CD14-positive monocyte (primary cell): ENCODE data around the gene PDCD7. TPM values are rescaled to one million over a fixed set of nuclear protein-coding genes. Genes with fewer than 3 reads are reported as not detected.

ENCODE experiments used
- DNase-seq, 3 donors: peaks; one replicate each; pipeline ENCODE4 v3.0.0-alpha.2; 2011 to 2022
- H2AFZ ChIP-seq: 2 replicates; pipeline ENCODE4 v1.6.0; 2012; ENCODE audit warnings: mild to moderate bottlenecking, low read depth, low read length, inconsistent platforms; ENCODE audit not compliant: insufficient read depth, poor library complexity, severe bottlenecking
- H3K27ac ChIP-seq, 2 donors: 1 replicate in 1 of 2; 2 replicates in 1 of 2; pipeline ENCODE4 v1.5.1; 2012 to 2013; ENCODE audit warnings: low read length in 2 of 2, control low read depth in 1 of 2, inconsistent platforms in 1 of 2, low read depth in 1 of 2, mild to moderate bottlenecking in 1 of 2
- H3K27me3 ChIP-seq, 2 donors: one replicate each; pipeline versions ENCODE4 v1.6.0 to v1.6.1; 2011 to 2013; ENCODE audit warnings: low read length in 2 of 2; ENCODE audit not compliant: control insufficient read depth in 2 of 2, insufficient read depth in 2 of 2
- H3K36me3 ChIP-seq, 2 donors: replicated peaks in 1 of 2; 1 replicate in 1 of 2; 2 replicates in 1 of 2; pipeline versions ENCODE4 v1.5.1 to v1.6.1; 2012 to 2013; ENCODE audit warnings: low read length in 2 of 2, control low read depth in 1 of 2, inconsistent platforms in 1 of 2, mild to moderate bottlenecking in 1 of 2; ENCODE audit not compliant: insufficient read depth in 2 of 2, control insufficient read depth in 1 of 2
- H3K4me1 ChIP-seq, 2 donors: 1 replicate in 1 of 2; 2 replicates in 1 of 2; pipeline versions ENCODE4 v1.5.1 to v1.6.1; 2012 to 2013; ENCODE audit warnings: low read length in 2 of 2, control low read depth in 1 of 2, inconsistent platforms in 1 of 2, mild to moderate bottlenecking in 1 of 2, moderate library complexity in 1 of 2; ENCODE audit not compliant: insufficient read depth in 2 of 2, control insufficient read depth in 1 of 2
- H3K4me2 ChIP-seq: replicated peaks from 2 replicates; pipeline ENCODE3; 2012; ENCODE audit warnings: low read length, moderate library complexity, mild to moderate bottlenecking; ENCODE audit not compliant: poor library complexity, severe bottlenecking; ENCODE audit errors: extremely low read depth
- H3K4me3 ChIP-seq, 3 experiments: fragments of 200-600 bp in 1 of 3; sonication (generic) in 1 of 3; replicated peaks in 1 of 3; 1 replicate in 2 of 3; 2 replicates in 1 of 3; pipeline ENCODE4 v1.5.1; 2011 to 2013; ENCODE audit warnings: low read length in 3 of 3, mild to moderate bottlenecking in 3 of 3, control low read depth in 2 of 3, low read depth in 2 of 3, inconsistent platforms in 1 of 3, moderate library complexity in 1 of 3
- H3K79me2 ChIP-seq: 2 replicates; pipeline ENCODE4 v1.6.0; 2012; ENCODE audit warnings: mild to moderate bottlenecking, control low read depth, inconsistent platforms, low read length, moderate library complexity; ENCODE audit not compliant: insufficient read depth
- H3K9ac ChIP-seq: 2 replicates; pipeline ENCODE4 v1.6.0; 2017; ENCODE audit warnings: low read length, mild to moderate bottlenecking; ENCODE audit not compliant: insufficient read depth, poor library complexity, severe bottlenecking
- H3K9me3 ChIP-seq, 2 donors: replicated peaks in 1 of 2; 1 replicate in 1 of 2; 2 replicates in 1 of 2; pipeline versions ENCODE4 v1.5.1 to v1.6.1; 2012 to 2013; ENCODE audit warnings: low read length in 2 of 2, control low read depth in 1 of 2; ENCODE audit not compliant: control insufficient read depth in 1 of 2, insufficient read depth in 1 of 2
- H4K20me1 ChIP-seq: 2 replicates; pipeline ENCODE4 v1.6.0; 2012; ENCODE audit warnings: mild to moderate bottlenecking, low read length, control low read depth, moderate library complexity; ENCODE audit not compliant: insufficient read depth
- H3K27ac Mint-ChIP-seq, 7 donors: one replicate each; pipeline ENCODE4 v1.8.0; 2020; ENCODE audit warnings: mild to moderate bottlenecking in 7 of 7, mixed read lengths in 7 of 7, moderate library complexity in 6 of 7, inconsistent platforms in 2 of 7
- H3K27me3 Mint-ChIP-seq, 3 donors: one replicate each; pipeline ENCODE4 v1.8.0; 2021 to 2022; ENCODE audit warnings: low read depth in 3 of 3, mild to moderate bottlenecking in 3 of 3, mixed read lengths in 3 of 3, moderate library complexity in 3 of 3, inconsistent platforms in 1 of 3
- H3K36me3 Mint-ChIP-seq, 2 donors: one replicate each; pipeline ENCODE4 v1.8.0; 2020; ENCODE audit warnings: mixed read lengths in 2 of 2, inconsistent platforms in 1 of 2, mild to moderate bottlenecking in 1 of 2
- H3K4me1 Mint-ChIP-seq: one replicate; pipeline ENCODE4 v1.8.0; 2020; ENCODE audit warnings: mild to moderate bottlenecking, mixed read lengths
- H3K4me3 Mint-ChIP-seq, 2 donors: one replicate each; pipeline ENCODE4 v1.8.0; 2020; ENCODE audit warnings: mild to moderate bottlenecking in 2 of 2, mixed read lengths in 2 of 2, moderate library complexity in 1 of 2
- H3K9me3 Mint-ChIP-seq, 7 donors: one replicate each; pipeline ENCODE4 v1.8.0; 2020 to 2022; ENCODE audit warnings: mixed read lengths in 7 of 7, mild to moderate bottlenecking in 6 of 7, moderate library complexity in 6 of 7, inconsistent platforms in 2 of 7
- CTCF ChIP-seq: fragments of 200-600 bp; IDR thresholded peaks from one replicate; pipeline ENCODE4 v1.8.0; 2022; ENCODE audit warnings: antibody characterized with exemption, mild to moderate bottlenecking
- WGBS: methylation state at CpG from one replicate; pipeline ENCODE4 v1.1.5; 2013; ENCODE audit warnings: missing lambda C conversion rate; ENCODE audit not compliant: insufficient coverage; 5-methylcytosine and 5-hydroxymethylcytosine counted together
- intact Hi-C, 2 donors: fragments of 100-400 bp; cut with micrococcal nuclease; formaldehyde crosslinking; loops; one replicate each; pipeline versions ENCODE4 v1.15.0 to v1.15.1; 2023
- polyA plus RNA-seq, 3 donors: library from polyadenylated mRNA; depleted of rRNA in 1 of 3; unstranded in 2 of 3; stranded (reverse) in 1 of 3; fragments of 300-500 nt in 2 of 3; fragments of >200 nt in 1 of 3; fragmentation: Illumina TruSeq in 2 of 3; gene quantifications; 1 replicate in 2 of 3; 2 replicates in 1 of 3; pipeline ENCODE4 v1.2.3, GENCODE V29; 2012 to 2021

PDCD7 gene
- polyA plus RNA-seq, 3 donors, result 3.1 to 6.9 (median 4.7) TPM

- Histone ChIP-seq H3K27ac (no peak overlapping the region), H3K9ac (no peak overlapping the region), H3K27me3 (peaks cover 33 to 39% of the 10 kb centered on the region in 2 donors), H3K36me3 (no peaks in the 10 kb centered on the region), H3K79me2 (no peaks in the 10 kb centered on the region), H2AFZ (no peak overlapping the region), H3K9me3 (peaks cover 0 to 8% of the 10 kb centered on the region in 2 donors), H3K4me1 (peaks cover 0 to 8% of the 10 kb centered on the region in 2 donors), H4K20me1 (no peaks in the 10 kb centered on the region), H3K4me3 (no peak overlapping the region), H3K4me2 (no peak overlapping the region)
- Mint-ChIP-seq H3K9me3 (peaks cover 0 to 7% (median 0%) of the 10 kb centered on the region in 7 donors), H3K27ac (no peak overlapping the region), H3K27me3 (peaks cover 39 to 53% (median 48%) of the 10 kb centered on the region in 3 donors), H3K36me3 (peaks cover 0 to 4% of the 10 kb centered on the region in 2 donors), H3K4me3 (no peak overlapping the region), H3K4me1 (peaks cover 3% of the 10 kb centered on the region)
- WGBS, result 94% methylated on average over 4 of the region's 5 CpGs
- no peak for DNase-seq
- TF ChIP-seq CTCF, result no peak
- intact Hi-C loops, result no loop called here
Measured at GRCh38 chr15:65069779-65070546, 63.6 kb downstream of the PDCD7 start.

- WGBS, result no CpG with 5 or more reads among the region's 1 CpG
Measured at GRCh38 chr15:65069179-65069578, 64.4 kb downstream of the PDCD7 start.

More at GRCh38 chr15:65069179-65069578, 64.4 kb downstream of the PDCD7 start:
- peaks cover 42 to 57% (median 54%) of the 10 kb centered on the region in 3 donors for H3K27me3 Mint-ChIP-seq
- peaks cover 3% of the 10 kb centered on the region for H3K4me1 Mint-ChIP-seq
- Histone ChIP-seq H4K20me1 (no peaks in the 10 kb centered on the region), H2AFZ (no peak overlapping the region), H3K36me3 (no peaks in the 10 kb centered on the region), H3K79me2 (no peaks in the 10 kb centered on the region), H3K4me2 (no peak overlapping the region), H3K27ac (no peak overlapping the region), H3K4me1 (peaks cover 0 to 8% of the 10 kb centered on the region in 2 donors), H3K4me3 (no peak overlapping the region), H3K27me3 (peaks cover 33 to 40% of the 10 kb centered on the region in 2 donors), H3K9ac (no peak overlapping the region), H3K9me3 (peaks cover 0 to 8% of the 10 kb centered on the region in 2 donors)
- no peak overlapping the region for H3K4me3 Mint-ChIP-seq
- H3K36me3 Mint-ChIP-seq, result peaks cover 0 to 4% of the 10 kb centered on the region in 2 donors
- H3K9me3 Mint-ChIP-seq, result peaks cover 0 to 7% (median 0%) of the 10 kb centered on the region in 7 donors
- H3K27ac Mint-ChIP-seq, result no peak overlapping the region
- intact Hi-C loops, result no loop called here
- TF ChIP-seq CTCF, result no peak
- no peak for DNase-seq
